ENCODE data around the gene KL. TPM values are rescaled to one million over a fixed set of nuclear protein-coding genes. Genes with fewer than 3 reads are reported as not detected.

Gene KL
- total and polyA plus RNA-seq, 8 donors: 0.38 to 4.0 (median 1.4) TPM

DNA sequence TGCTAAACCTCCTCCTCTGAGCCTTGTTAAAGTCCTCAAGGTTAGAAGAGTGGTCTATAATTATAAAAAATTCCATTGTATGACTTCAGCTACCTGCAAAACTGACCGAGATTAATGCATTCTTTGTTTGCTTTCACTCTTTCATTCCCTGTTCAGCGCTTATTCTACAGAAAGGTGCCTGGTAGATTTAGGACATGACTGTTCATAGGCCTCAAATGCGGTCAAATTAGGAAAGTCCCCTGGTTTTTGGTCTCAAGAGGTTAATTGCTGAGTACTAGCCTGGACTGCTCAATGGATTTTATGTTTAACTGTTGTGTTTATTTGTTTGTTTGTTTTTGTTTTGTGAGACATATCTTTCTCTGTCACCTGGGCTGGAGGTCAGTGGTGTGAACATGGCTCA, 35.4 kb downstream of the KL start:
- Histone ChIP-seq H3K9me3 (no peaks in the 10 kb centered on the region), H3K4me3 (no peak overlapping the region), H3K27me3 (no peaks in the 10 kb centered on the region), H3K4me1 (peaks cover 0 to 7% (median 3%) of the 10 kb centered on the region in 4 donors), H3K27ac (no peak overlapping the region), H3K36me3 (no peaks in the 10 kb centered on the region)
- 81 to 93% (median 84%) methylated on average over 3 of the region's 3 CpGs for WGBS, 5 donors
- TF ChIP-seq EP300 (IDR thresholded peaks at IDR 0.05): no peak
- TF ChIP-seq POLR2AphosphoS5 (IDR thresholded peaks at IDR 0.05): no peak
- DNase-seq: no peak
- intact Hi-C loops (cut with DNase I; ENCODE audit: low total_unique reads): no loop called here

DNA sequence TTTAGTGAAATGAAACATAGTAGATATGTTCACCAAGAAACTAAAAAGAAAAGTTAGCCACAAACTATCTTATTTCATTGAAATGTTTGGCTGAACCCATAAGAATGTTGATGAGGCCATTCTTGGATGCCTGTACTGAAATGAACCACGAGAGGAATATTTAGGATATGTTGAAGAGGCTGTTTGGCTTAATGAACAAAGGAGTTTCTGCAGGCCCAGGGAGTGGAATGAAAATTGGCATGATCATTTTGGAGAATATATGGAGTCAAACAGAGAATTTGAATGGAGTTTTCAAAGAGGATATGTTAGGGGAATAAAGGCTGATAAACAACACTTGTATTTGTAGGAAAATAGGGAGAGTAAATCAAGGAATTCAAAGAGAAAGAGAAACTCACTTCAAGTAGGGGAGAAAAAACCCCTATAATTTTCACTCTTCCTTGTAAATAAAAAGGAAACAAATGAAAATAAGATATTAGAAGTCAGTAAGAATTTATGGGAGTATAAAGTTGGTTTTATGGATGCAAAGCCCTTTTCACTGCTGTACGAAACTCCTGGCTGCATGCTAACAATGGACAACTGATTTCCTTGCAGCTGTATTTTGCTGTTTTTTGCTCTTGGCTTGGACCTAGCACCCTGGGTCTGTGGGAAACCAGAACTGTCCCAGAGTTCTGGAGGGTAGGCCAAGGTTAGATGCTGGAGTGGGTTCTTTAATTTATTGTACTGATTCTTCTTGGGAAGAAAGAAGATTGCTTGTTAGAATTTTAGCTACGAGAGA, 36.5 kb downstream of the KL start:
- peaks cover 0 to 9% (median 4%) of the 10 kb centered on the region in 4 donors for H3K4me1 ChIP-seq
- WGBS, 5 donors: 60 to 78% (median 76%) methylated on average over 3 of the region's 3 CpGs
- H3K27ac ChIP-seq: peak overlapping the region in 2 of 5 donors; percentile 6 to 40
- peak overlapping the region in 1 of 4 donors; percentile 9 for H3K4me3 ChIP-seq
- DNase-seq: peak in 1 of 2 donors; percentile 60
- H3K9me3 ChIP-seq: no peaks in the 10 kb centered on the region
- H3K36me3 ChIP-seq: no peaks in the 10 kb centered on the region
- intact Hi-C loops (cut with DNase I; ENCODE audit: low total_unique reads): no loop called here
- no peaks in the 10 kb centered on the region for H3K27me3 ChIP-seq
- no peak for TF ChIP-seq EP300 (IDR thresholded peaks at IDR 0.05)

DNA sequence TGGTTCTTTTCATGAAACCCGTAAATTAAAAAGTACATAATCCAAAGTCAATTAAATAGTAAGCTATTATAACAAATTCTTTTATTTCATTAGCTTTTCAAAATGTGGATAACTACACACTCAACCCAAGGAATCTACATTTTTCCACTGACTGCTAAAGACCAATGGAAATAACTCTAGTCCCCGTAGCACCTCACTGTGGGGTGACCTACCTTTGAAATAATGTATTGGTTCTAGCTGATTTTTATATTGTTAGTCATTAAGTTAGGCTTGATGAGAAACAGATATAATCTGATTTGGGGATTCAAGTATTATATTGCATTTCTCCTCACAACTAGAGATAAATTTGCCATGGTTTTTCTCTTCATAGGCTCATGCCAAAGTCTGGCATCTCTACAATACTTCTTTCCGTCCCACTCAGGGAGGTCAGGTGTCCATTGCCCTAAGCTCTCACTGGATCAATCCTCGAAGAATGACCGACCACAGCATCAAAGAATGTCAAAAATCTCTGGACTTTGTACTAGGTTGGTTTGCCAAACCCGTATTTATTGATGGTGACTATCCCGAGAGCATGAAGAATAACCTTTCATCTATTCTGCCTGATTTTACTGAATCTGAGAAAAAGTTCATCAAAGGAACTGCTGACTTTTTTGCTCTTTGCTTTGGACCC, 37.3 kb downstream of the KL start:
- intact Hi-C loops (cut with DNase I; ENCODE audit: low total_unique reads): no loop called here
- Histone ChIP-seq H3K27ac (peak overlapping the region in 2 of 5 donors; percentile 6 to 40), H3K4me3 (no peak overlapping the region), H3K36me3 (no peaks in the 10 kb centered on the region), H3K4me1 (peaks cover 0 to 12% (median 4%) of the 10 kb centered on the region in 4 donors), H3K9me3 (no peaks in the 10 kb centered on the region), H3K27me3 (no peaks in the 10 kb centered on the region)
- WGBS, 5 donors: 77 to 87% (median 81%) methylated on average over 7 of the region's 7 CpGs
- no peak for DNase-seq
- TF ChIP-seq POLR2AphosphoS5 (IDR thresholded peaks at IDR 0.05) (no peak), POLR2A (IDR thresholded peaks at IDR 0.05) (no peak), EP300 (IDR thresholded peaks at IDR 0.05) (no peak)
- TF ChIP-seq, protein P1, sequence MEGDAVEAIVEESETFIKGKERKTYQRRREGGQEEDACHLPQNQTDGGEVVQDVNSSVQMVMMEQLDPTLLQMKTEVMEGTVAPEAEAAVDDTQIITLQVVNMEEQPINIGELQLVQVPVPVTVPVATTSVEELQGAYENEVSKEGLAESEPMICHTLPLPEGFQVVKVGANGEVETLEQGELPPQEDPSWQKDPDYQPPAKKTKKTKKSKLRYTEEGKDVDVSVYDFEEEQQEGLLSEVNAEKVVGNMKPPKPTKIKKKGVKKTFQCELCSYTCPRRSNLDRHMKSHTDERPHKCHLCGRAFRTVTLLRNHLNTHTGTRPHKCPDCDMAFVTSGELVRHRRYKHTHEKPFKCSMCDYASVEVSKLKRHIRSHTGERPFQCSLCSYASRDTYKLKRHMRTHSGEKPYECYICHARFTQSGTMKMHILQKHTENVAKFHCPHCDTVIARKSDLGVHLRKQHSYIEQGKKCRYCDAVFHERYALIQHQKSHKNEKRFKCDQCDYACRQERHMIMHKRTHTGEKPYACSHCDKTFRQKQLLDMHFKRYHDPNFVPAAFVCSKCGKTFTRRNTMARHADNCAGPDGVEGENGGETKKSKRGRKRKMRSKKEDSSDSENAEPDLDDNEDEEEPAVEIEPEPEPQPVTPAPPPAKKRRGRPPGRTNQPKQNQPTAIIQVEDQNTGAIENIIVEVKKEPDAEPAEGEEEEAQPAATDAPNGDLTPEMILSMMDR (IDR thresholded peaks at IDR 0.05): no peak

DNA sequence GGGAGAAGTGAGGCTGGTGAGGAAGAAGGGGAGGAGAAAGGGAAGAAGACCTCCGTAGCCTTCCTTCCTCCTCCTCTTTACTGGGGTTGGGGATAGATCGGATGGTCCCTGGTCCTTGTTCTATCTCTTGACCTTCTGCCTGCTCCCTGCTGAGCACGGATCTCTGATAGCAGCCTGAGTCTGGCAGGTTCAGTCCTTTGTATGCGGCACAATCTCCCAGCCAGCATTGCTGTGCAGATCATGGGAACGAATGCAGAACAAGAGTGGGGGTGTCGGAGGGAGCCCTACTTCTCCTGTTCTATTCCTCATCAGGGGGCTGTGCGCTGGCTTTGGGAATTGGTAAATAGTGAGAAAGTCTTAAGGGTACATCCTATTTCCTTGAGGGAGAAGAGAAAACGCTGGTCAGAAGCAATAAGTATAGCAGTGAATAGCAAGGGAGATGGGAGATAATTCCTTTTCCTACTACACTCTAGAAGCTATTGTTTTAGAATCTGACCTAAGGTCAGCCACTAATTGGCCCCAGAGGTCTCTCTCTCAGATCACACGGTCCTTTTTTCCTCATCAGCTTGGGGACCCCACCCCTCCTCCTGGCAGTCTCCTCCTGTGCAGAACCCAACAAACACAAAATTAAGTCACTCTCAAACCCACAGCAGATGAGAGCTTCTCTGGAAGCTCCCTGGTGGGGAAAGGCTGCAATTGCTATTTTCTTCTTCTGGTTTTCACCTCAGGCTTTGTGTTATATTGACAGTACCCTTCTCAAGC, 41.0 kb downstream of the KL start:
- 35 to 54% (median 48%) methylated on average over 9 of the region's 9 CpGs for WGBS, 5 donors
- no peaks in the 10 kb centered on the region for H3K9me3 ChIP-seq

More for the DNA sequence above, 41.0 kb downstream of the KL start:
- Histone ChIP-seq H3K27ac (no peak overlapping the region), H3K4me1 (peaks cover 0 to 12% (median 5%) of the 10 kb centered on the region in 4 donors), H3K4me3 (no peak overlapping the region), H3K27me3 (no peaks in the 10 kb centered on the region), H3K36me3 (no peaks in the 10 kb centered on the region)
- TF ChIP-seq POLR2AphosphoS5 (IDR thresholded peaks at IDR 0.05) (no peak), EP300 (IDR thresholded peaks at IDR 0.05) (no peak), POLR2A (IDR thresholded peaks at IDR 0.05) (no peak)
- TF ChIP-seq, protein P1 (IDR thresholded peaks at IDR 0.05): peak in 2 of 7 experiments; percentile 24 to 26
- peak in 1 of 2 donors; percentile 46 for DNase-seq
- intact Hi-C loops (cut with DNase I; ENCODE audit: low total_unique reads): no loop called here
